Coronary artery (tissue), 2 donors: ENCODE data around the gene LOXL1.

Experiments used
- DNase-seq: peaks from one replicate; pipeline ENCODE4 v3.0.0-alpha.2; 2017; ENCODE audit warnings: low spot score
- H3K27ac ChIP-seq, 2 donors: fragments of 200-600 bp; sonication (generic); one replicate each; pipeline ENCODE4 v1.5.1; 2016 to 2019
- H3K4me3 ChIP-seq: fragments of 200-600 bp; sonication (generic); 2 replicates; pipeline ENCODE4 v1.5.1; 2016; ENCODE audit warnings: mild to moderate bottlenecking, moderate library complexity
- CTCF ChIP-seq: fragments of 200-600 bp; sonication (generic); IDR thresholded peaks from one replicate; pipeline ENCODE4 v1.5.1; 2019; ENCODE audit warnings: antibody characterized with exemption

LOXL1 gene, protein sequence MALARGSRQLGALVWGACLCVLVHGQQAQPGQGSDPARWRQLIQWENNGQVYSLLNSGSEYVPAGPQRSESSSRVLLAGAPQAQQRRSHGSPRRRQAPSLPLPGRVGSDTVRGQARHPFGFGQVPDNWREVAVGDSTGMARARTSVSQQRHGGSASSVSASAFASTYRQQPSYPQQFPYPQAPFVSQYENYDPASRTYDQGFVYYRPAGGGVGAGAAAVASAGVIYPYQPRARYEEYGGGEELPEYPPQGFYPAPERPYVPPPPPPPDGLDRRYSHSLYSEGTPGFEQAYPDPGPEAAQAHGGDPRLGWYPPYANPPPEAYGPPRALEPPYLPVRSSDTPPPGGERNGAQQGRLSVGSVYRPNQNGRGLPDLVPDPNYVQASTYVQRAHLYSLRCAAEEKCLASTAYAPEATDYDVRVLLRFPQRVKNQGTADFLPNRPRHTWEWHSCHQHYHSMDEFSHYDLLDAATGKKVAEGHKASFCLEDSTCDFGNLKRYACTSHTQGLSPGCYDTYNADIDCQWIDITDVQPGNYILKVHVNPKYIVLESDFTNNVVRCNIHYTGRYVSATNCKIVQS

GRCh38 chr15:73926219-73927002 is at the start of gene LOXL1:
Gene LOXL1, plus strand, starts transcription at chr15:73926462. Its CDS starts 322 bp downstream, at chr15:73926784.
- Histone ChIP-seq H3K4me3 (peak within 1 kb of the TSS; percentile 85), H3K27ac (peak within 1 kb of the TSS; percentile 95 to 96)
- DNase-seq = peak; percentile 92
- TF ChIP-seq CTCF = no peak

DNA sequence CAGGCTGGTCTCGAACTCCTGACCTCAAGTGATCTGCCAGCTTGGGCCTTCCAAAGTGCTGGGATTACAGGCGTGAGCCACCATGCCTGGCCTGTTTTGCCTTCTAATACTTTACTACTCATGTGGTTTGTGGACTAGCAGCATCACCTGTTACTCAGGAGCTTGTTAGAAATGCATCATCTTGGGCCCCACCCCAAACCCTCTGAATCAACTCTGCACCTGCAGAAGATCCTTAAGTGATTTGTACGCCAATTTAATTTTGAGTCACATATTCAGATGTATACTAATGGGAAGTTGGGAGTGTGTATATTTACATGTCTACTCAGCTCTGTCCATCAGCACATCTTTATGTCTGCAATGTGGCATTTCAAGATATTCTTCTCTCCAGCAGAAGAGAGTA is 46.8 kb upstream of the LOXL1 start:
- Histone ChIP-seq H3K27ac (no peak overlapping the region), H3K4me3 (no peak overlapping the region)
- TF ChIP-seq CTCF = no peak
- DNase-seq = no peak

DNA sequence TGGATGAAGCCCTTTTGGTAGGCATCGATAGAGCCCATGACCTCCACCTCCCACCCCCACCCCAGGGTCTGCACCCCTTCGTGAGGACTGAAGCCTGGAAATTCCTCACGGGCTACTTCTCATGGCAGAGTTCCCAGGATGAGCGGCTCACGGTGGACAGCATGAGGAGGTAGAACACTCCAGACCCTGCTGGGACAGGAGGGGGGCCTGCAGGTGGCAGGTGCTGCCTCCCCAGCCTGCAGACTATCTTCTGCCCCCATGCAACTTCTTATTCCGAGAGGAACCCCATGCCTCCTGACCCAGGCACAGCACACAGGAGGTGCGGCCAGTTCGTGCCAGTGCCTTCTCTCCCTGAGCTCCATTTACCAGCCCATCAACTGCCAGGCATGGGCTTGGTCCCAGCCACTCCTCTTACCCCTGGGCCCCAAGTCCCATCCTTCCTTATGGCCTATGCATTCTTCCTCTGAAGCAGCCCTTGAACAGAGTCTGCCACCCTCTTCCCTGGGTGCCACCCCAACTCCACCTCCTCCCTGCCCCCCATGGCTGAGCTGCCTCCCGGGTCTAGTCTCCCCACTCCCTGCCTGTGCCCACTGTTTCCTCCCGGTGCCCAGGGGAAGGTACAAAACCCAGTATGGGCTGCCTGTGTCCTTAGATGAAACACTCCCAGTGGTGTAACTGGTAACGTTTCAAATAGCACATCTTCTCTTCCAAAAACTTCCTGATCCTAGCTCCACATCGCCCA is 44.5 kb upstream of the LOXL1 start:
- H3K27ac ChIP-seq = no peak overlapping the region
- TF ChIP-seq CTCF = no peak
- H3K4me3 ChIP-seq = no peak overlapping the region
- peak; percentile 50 for DNase-seq

GRCh38 chr15:73882761-73883419 is 43.4 kb upstream of the LOXL1 start:
- TF ChIP-seq CTCF = no peak
- DNase-seq = peak; percentile 43

DNA sequence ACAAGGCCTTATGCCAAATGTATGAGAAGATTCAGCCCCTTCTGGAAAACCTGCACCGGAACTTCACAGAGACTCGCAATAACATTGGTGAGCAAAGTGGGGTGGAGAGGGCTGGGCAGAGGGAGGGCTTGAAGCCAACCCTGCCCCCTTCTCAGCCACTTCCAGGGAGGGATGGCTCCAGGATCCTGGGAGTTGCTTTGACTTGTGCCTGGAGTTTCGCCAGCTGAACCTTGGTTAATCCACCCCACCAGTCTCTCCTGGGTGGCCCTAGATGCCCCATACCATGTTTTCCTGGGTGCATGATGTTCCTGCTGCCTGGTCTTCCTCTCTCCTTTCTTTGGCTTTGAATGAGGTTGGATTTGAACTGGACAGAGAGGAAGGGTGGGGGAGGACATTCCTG is 42.1 kb upstream of the LOXL1 start:
- Histone ChIP-seq H3K27ac (no peak overlapping the region), H3K4me3 (no peak overlapping the region)
- DNase-seq = peak; percentile 45
- TF ChIP-seq CTCF = no peak

More at GRCh38 chr15:73882761-73883419, 43.4 kb upstream of the LOXL1 start:
- Histone ChIP-seq H3K27ac (no peak overlapping the region), H3K4me3 (no peak overlapping the region)

- DNase-seq = peak; percentile 36
- Histone ChIP-seq H3K4me3 (no peak overlapping the region), H3K27ac (no peak overlapping the region)
- TF ChIP-seq CTCF = no peak
Observed at GRCh38 chr15:73885954-73886700, 40.1 kb upstream of the LOXL1 start.
